ENCODE data around the gene B3GALNT2. TPM values are rescaled to one million over a fixed set of nuclear protein-coding genes. Genes with fewer than 3 reads are reported as not detected.

Gene B3GALNT2
- total RNA-seq, 1 experiment from 2014 or later: 35.5 TPM

GRCh38 chr1:235423214-235423652 lies 81.0 kb downstream of the B3GALNT2 start:
- Mint-ChIP-seq H3K4me3 (ENCODE audit: unreplicated experiment) (no peak overlapping the region), H3K27ac (ENCODE audit: unreplicated experiment) (no peak overlapping the region), H3K9me3 (ENCODE audit: unreplicated experiment) (no peaks in the 10 kb centered on the region), H3K4me1 (ENCODE audit: low read depth, unreplicated experiment) (no peaks in the 10 kb centered on the region), H3K36me3 (ENCODE audit: insufficient read depth, unreplicated experiment) (peaks cover 16% of the 10 kb centered on the region), H3K27me3 (ENCODE audit: insufficient read depth, unreplicated experiment) (no peaks in the 10 kb centered on the region)
- TF ChIP-seq CTCF (IDR thresholded peaks at IDR 0.05; ENCODE audit: insufficient read depth in 1 of 2, low read depth in 1 of 2, low read length in 1 of 2, severe bottlenecking in 1 of 2, unreplicated experiment in 1 of 2): no peak
- Histone ChIP-seq H3K9me3 (no peaks in the 10 kb centered on the region), H3K4me1 (no peaks in the 10 kb centered on the region), H3K27me3 (replicated peaks; ENCODE audit: control insufficient read depth, insufficient read depth, low read length) (no peaks in the 10 kb centered on the region), H3K4me3 (ENCODE audit: low read depth, low read length) (no peak overlapping the region), H3K36me3 (ENCODE audit: control insufficient read depth, insufficient read depth, low read length) (no peaks in the 10 kb centered on the region; the same call in 1 of the 2 replicates)
- CTCF ChIA-PET: no interaction called here
- POLR2A ChIA-PET: no interaction called here
- no peak for DNase-seq
- intact Hi-C loops (cut with micrococcal nuclease; ENCODE audit: unreplicated experiment): no loop called here
- no TSS peak for BruUV-seq (replicated peaks)

- TF ChIP-seq CTCF (IDR thresholded peaks at IDR 0.05; ENCODE audit: insufficient read depth in 1 of 2, low read depth in 1 of 2, low read length in 1 of 2, severe bottlenecking in 1 of 2, unreplicated experiment in 1 of 2): no peak
- H3K4me1 Mint-ChIP-seq (ENCODE audit: low read depth, unreplicated experiment): no peaks in the 10 kb centered on the region
- no peaks in the 10 kb centered on the region for H3K9me3 Mint-ChIP-seq (ENCODE audit: unreplicated experiment)
- no peak overlapping the region for H3K27ac Mint-ChIP-seq (ENCODE audit: unreplicated experiment)
- no peaks in the 10 kb centered on the region for H3K4me1 ChIP-seq
- intact Hi-C loops (cut with micrococcal nuclease; ENCODE audit: unreplicated experiment): no loop called here
- H3K36me3 Mint-ChIP-seq (ENCODE audit: insufficient read depth, unreplicated experiment): peaks cover 19% of the 10 kb centered on the region
- H3K27me3 ChIP-seq (replicated peaks; ENCODE audit: control insufficient read depth, insufficient read depth, low read length): no peaks in the 10 kb centered on the region
- H3K27me3 Mint-ChIP-seq (ENCODE audit: insufficient read depth, unreplicated experiment): no peaks in the 10 kb centered on the region
- no TSS peak for BruUV-seq (replicated peaks)
- no peak overlapping the region for H3K4me3 Mint-ChIP-seq (ENCODE audit: unreplicated experiment)
- no peaks in the 10 kb centered on the region; the same call in 1 of the 2 replicates for H3K36me3 ChIP-seq (ENCODE audit: control insufficient read depth, insufficient read depth, low read length)
- H3K4me3 ChIP-seq (ENCODE audit: low read depth, low read length): no peak overlapping the region
- CTCF ChIA-PET: no interaction called here
- no peak for DNase-seq
- H3K9me3 ChIP-seq: no peaks in the 10 kb centered on the region
- POLR2A ChIA-PET: no interaction called here
These were observed 82.5 kb downstream of the B3GALNT2 start for GRCh38 chr1:235421751-235422150.

- no peaks in the 10 kb centered on the region; the same call in 1 of the 2 replicates for H3K36me3 ChIP-seq (ENCODE audit: control insufficient read depth, insufficient read depth, low read length)
- Mint-ChIP-seq H3K9me3 (ENCODE audit: unreplicated experiment) (no peaks in the 10 kb centered on the region), H3K27ac (ENCODE audit: unreplicated experiment) (no peak overlapping the region), H3K4me1 (ENCODE audit: low read depth, unreplicated experiment) (no peaks in the 10 kb centered on the region), H3K36me3 (ENCODE audit: insufficient read depth, unreplicated experiment) (peaks cover 32% of the 10 kb centered on the region), H3K4me3 (ENCODE audit: unreplicated experiment) (no peak overlapping the region), H3K27me3 (ENCODE audit: insufficient read depth, unreplicated experiment) (no peaks in the 10 kb centered on the region)
- CTCF ChIA-PET: interaction anchor here (0.6 to 1.6 kb wide), 12 partner anchors 50 to 826 kb away, joined by 3 to 10 read pairs (median 4); partner anchors contain the start of genes ARID4B, GGPS1 and TBCE
- POLR2A ChIA-PET: no interaction called here
- H3K9me3 ChIP-seq: peaks cover 4% of the 10 kb centered on the region; the same call in 1 of the 2 replicates
- intact Hi-C loops (cut with micrococcal nuclease; ENCODE audit: unreplicated experiment): loop anchor here (1.0 kb wide), 3 partner anchors 89 to 313 kb away; partner anchors contain the start of genes ARID4B and GGPS1
- no peak overlapping the region for H3K4me3 ChIP-seq (ENCODE audit: low read depth, low read length)
- no TSS peak for BruUV-seq (replicated peaks)
- H3K27me3 ChIP-seq (replicated peaks; ENCODE audit: control insufficient read depth, insufficient read depth, low read length): no peaks in the 10 kb centered on the region
- TF ChIP-seq CTCF (IDR thresholded peaks at IDR 0.05; ENCODE audit: insufficient read depth in 1 of 2, low read depth in 1 of 2, low read length in 1 of 2, severe bottlenecking in 1 of 2, unreplicated experiment in 1 of 2): peak; percentile 79 to 80
- H3K4me1 ChIP-seq: no peaks in the 10 kb centered on the region
- DNase-seq: peak; percentile 48 to 70
These were observed 87.1 kb downstream of the B3GALNT2 start for GRCh38 chr1:235417086-235417697.

Data from Caco-2 (cell line).